ENCODE measurements around the gene ADD3.
"Not testable (repeated sequence)": the region's sequence is repeated elsewhere in the genome, so short reads cannot be mapped to it uniquely, and the experiment has no call there.

ADD3 gene

DNA sequence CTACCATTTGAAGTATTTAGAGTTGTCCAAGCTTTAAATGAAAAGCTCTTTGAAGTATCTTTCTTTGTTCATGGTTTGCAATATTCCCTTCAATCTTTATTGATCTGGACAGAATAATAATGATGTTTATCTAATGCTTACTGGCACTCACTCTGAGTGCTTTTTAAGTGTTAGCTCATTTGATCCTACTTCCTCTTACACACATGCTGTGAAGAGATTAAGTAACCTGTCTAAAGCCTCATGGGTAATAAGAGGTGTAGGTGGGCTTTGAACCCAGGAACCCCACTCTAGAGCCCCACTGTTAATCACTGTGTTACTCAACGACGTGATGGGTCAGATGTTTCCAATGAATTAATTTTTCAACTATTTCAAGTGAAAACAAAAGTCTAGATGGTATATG, 31.1 kb upstream of the ADD3 start:
- no peak for DNase-seq

DNA sequence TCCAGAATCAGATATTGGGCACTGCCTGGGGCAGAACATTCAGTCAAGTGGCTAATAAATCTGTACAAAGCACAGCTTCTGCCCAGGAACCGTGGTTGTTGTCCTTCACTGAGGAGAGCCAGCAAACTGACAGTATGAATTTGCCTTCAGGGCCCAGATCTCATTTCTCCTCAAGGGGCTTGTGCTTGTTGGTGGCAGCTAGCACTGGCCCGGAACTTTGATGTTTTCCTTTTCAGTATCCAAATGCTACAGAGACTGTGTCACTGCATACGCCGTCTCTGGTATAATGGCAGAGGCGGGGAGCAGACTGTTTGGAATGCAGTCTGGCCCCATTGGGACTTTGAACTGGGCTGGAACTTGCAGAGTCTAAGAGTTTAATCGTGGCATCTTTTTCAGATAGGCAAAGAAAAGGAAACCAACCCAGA, 30.4 kb upstream of the ADD3 start:
- DNase-seq: no peak

GRCh38 chr10:109978481-109978880, 29.3 kb upstream of the ADD3 start:
- DNase-seq: peak; percentile 58

- no peak for DNase-seq
Observed at GRCh38 chr10:109979215-109979614, 28.6 kb upstream of the ADD3 start.

GRCh38 chr10:109981650-109982049, 26.1 kb upstream of the ADD3 start:
- no peak for DNase-seq

GRCh38 chr10:109982123-109982522, 25.7 kb upstream of the ADD3 start:
- DNase-seq: no peak

- DNase-seq: no peak
Observed at GRCh38 chr10:109982812-109983211, 25.0 kb upstream of the ADD3 start.

- no peak for DNase-seq
Observed at GRCh38 chr10:109984013-109984412, 23.8 kb upstream of the ADD3 start.

GRCh38 chr10:109985768-109986167, 22.0 kb upstream of the ADD3 start:
- DNase-seq: not testable (repeated sequence)

DNA sequence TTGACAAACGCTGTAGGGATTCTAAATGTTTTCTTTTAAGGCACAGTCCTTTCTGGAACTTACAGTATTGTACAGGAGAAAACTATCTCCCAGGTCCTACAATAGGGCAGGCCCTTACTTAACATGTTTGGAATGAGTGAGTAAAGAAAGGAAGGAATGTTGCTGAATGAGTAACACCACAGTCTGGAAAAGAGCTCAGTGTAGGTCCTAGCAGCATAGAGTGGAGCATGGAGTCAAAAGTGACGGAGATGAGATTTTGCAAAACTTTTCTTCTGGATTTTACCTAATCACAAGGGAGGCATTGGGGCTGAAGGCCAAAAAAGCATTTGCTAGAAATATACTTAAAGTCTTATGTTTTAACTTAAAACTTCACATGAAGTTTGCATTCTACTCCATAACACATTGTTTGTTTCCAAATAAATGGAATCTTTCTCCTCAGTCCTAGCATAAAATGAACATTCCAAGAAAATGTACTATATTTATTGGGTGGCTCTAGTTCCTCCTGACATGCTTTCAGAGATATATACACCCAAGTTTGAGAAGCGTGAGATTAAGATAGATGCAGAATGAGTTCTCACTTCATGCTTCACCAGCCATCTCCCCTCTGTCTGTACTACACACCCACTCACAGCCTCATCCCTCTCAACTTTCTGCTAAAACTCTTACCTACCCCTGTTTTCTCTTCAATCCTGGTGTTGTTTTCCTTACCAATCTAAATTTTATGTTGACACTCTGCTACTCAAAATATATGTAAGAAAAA, 20.2 kb upstream of the ADD3 start:
- no peak for DNase-seq

DNA sequence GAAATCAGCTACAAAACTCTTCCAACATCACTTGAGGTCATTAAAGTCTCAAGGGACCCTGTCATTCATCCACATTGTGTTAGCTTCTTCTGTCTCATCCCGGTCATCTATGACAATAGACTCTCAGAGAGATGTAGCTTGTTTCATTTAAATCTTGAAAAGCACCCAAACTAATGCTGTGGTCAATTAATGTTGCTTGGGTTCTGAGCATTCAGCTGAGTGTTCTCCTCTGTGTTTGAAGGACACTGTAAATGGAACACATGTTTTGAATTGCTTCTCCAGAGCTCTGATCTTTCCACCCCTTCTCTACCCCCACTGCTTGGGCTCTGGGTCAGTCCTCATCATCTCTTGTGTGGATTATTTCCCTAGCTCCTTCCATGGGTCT, 19.6 kb upstream of the ADD3 start:
- no peak for DNase-seq

GRCh38 chr10:109991266-109991855, 16.4 kb upstream of the ADD3 start:
- no peak for DNase-seq

- no peak for DNase-seq
Observed at GRCh38 chr10:109992485-109992884, 15.3 kb upstream of the ADD3 start.

GRCh38 chr10:109993551-109994330, 14.0 kb upstream of the ADD3 start:
- DNase-seq: no peak

DNA sequence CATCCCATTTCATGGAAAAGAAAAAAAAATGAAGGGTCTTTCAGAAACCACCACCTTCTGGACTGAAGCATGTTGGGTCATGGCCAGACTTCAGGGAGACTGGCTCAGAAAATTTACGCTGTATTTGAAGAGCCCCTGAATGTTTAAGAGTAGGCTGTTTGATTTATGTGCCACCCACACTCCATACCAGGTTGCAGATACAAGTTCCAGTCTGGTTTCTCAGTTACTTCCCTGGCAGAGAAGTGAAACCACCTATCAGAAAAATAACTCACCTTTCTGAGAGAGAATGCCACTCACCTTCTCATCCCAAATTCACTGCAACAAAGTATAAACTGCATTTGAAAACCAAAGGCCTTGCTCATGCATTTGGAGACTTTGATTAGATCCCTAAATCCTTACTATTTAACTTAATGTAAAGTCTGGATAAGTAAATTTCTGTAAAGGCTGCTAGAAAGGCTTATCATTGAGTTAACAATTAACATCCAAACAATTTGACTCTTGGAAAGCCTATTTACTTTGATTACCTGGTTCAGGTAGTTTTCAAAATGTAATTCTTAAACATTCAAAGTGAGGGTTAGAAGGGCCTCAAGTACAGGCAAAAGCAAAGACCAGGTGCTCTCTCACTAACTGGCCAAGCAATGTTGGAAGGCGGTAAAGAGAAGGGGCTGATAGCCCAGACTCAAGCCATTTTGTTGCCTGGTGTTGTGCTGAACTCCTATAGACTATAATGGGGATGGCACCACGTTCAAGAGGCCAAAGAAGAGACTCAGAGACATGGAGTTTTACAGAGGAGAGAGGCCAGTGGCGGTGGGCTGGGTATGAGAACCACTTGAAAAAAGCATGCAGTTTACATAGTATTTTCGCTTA, 12.8 kb upstream of the ADD3 start:
- no peak for DNase-seq

DNA sequence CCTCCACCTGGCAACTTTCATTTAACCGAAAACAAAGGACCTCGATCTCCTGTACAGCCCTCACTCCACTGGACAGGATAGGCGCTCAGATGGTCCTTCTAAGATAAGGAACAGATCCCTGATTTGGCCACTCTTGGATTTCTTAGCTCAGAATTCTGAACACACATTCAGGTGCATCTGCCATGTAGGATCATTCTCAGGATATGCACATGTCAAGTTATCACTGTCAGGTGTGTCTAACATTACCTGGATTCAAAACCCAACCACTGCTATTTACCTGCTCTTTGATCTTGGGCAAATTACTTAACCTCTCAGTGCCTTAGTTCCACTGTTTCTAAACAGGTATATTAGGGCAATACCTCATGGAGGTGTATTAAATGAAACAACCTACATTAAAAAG, 12.2 kb upstream of the ADD3 start:
- DNase-seq: no peak

- no peak for DNase-seq
Observed at GRCh38 chr10:109996225-109996624, 11.6 kb upstream of the ADD3 start.

DNA sequence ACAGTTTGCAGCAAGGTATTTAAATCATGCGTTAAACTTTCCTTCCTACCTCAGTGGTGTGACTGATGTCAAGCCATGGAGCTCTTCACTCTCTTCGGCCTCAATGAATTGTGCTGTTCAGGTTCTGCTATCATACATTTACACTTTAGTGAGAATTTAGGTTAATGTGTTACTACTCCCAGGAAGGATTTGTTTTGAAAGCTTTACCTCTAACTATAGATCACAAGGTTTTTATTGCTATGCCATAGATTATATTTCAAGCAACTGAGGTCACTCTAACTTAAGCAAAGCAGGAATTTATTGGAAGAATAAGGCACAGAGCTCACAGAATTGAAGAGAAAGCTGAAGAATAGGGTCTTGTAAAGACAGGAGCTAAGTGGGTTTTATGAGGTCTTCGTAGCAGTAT, 11.0 kb upstream of the ADD3 start:
- DNase-seq: no peak

- DNase-seq: no peak
Observed at GRCh38 chr10:109997233-109997632, 10.6 kb upstream of the ADD3 start.

DNA sequence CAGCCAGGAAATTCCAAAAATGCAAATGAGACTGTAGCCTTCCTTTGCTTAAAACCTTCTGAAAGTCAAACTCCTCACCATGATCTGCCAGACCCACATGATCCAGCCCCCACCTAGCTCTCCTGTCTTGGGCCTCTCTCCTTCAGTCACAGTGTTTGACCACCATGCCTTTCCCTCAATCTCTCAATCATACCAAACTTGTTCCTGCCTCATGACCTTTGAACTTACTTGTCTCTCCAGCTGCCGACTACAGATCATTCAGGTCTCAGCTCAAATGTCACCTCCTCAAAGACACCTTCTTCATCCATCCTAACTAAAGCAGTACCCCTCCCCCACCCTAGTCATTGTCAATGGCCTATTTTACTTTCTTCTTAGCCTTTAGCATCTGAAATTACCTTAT, 9.3 kb upstream of the ADD3 start:
- no peak for DNase-seq

GRCh38 chr10:110002801-110003523, 4.8 kb upstream of the ADD3 start:
- no peak for DNase-seq

GRCh38 chr10:110003524-110003885, 4.3 kb upstream of the ADD3 start:
- no peak for DNase-seq
